H1 (cell line): ENCODE measurements around the gene TEAD1. TPM values are rescaled to one million over a fixed set of nuclear protein-coding genes. Genes with fewer than 3 reads are reported as not detected.

ENCODE experiments used
- CTCF ChIA-PET: fragments of 300-600 bp; sonication (Branson Sonifier 250); formaldehyde crosslinking; loops from one replicate; lab custom pipeline; 2021; ENCODE audit not compliant: partially characterized antibody; lab: Charles Lee
- POLR2A ChIA-PET: fragments of 300-600 bp; sonication (Branson Sonifier 250); formaldehyde crosslinking; loops from one replicate; lab custom pipeline; 2021; ENCODE audit warnings: inconsistent platforms; ENCODE audit not compliant: partially characterized antibody; lab: Charles Lee
- DNase-seq, 2 experiments: peaks; one replicate each; pipeline versions ENCODE4 v3.0.0 to v3.0.0-alpha.2; 2010 to 2022; ENCODE audit warnings: low spot score in 2 of 2, low read depth in 1 of 2, mixed read lengths in 1 of 2
- FAIRE-seq: peaks from 2 replicates; lab custom pipeline; 2011; peaks lifted over from hg19 to GRCh38; lab: Jason Lieb, UNC
- H2AFZ ChIP-seq: 2 replicates; pipeline ENCODE4 v1.8.1; 2012; ENCODE audit warnings: low read length, inconsistent platforms
- H2AK5ac ChIP-seq: 2 replicates; pipeline ENCODE4 v1.6.1; 2013; ENCODE audit warnings: low read depth, low read length
- H2BK120ac ChIP-seq: replicated peaks from 2 replicates; pipeline ENCODE3; 2013; ENCODE audit warnings: low read depth, low read length, inconsistent platforms
- H2BK12ac ChIP-seq: 2 replicates; pipeline ENCODE4 v1.6.1; 2013; ENCODE audit warnings: low read depth, low read length
- H2BK15ac ChIP-seq: 2 replicates; pipeline ENCODE4 v1.6.1; 2013; ENCODE audit warnings: low read length
- H2BK20ac ChIP-seq: 2 replicates; pipeline ENCODE4 v1.6.1; 2013; ENCODE audit warnings: low read length
- H2BK5ac ChIP-seq: 2 replicates; pipeline ENCODE4 v1.6.1; 2013; ENCODE audit warnings: low read depth, low read length
- H3K14ac ChIP-seq: 2 replicates; pipeline ENCODE4 v1.6.1; 2013; ENCODE audit warnings: inconsistent platforms; ENCODE audit not compliant: insufficient read length
- H3K18ac ChIP-seq: 2 replicates; pipeline ENCODE4 v1.6.1; 2013; ENCODE audit warnings: low read length; ENCODE audit errors: extremely low read depth
- H3K23ac ChIP-seq: 2 replicates; pipeline ENCODE4 v1.6.1; 2013; ENCODE audit warnings: inconsistent platforms; ENCODE audit not compliant: insufficient read length
- H3K23me2 ChIP-seq: 2 replicates; pipeline ENCODE4 v1.6.1; 2013; ENCODE audit warnings: low read depth, low read length
- H3K27ac ChIP-seq: 2 replicates; pipeline ENCODE4 v1.6.1; 2011; ENCODE audit warnings: low read depth, low read length, inconsistent platforms
- H3K27me3 ChIP-seq, 4 experiments: replicated peaks in 1 of 4; 1 replicate in 1 of 4; 2 replicates in 3 of 4; pipeline versions ENCODE4 v1.6.1 to v1.8.1; 2011 to 2013; ENCODE audit warnings: low read length in 3 of 4, mild to moderate bottlenecking in 3 of 4, inconsistent platforms in 2 of 4, mixed read lengths in 2 of 4, moderate library complexity in 1 of 4; ENCODE audit not compliant: control insufficient read depth in 3 of 4, insufficient read depth in 3 of 4; ENCODE audit errors: extremely low read depth in 1 of 4
- H3K36me3 ChIP-seq, 4 experiments: 2 replicates each; pipeline versions ENCODE4 v1.6.1 to v1.8.1; 2011 to 2013; ENCODE audit warnings: mild to moderate bottlenecking in 4 of 4, low read length in 3 of 4, moderate library complexity in 2 of 4, control low read depth in 1 of 4, inconsistent platforms in 1 of 4; ENCODE audit not compliant: insufficient read depth in 4 of 4, control insufficient read depth in 2 of 4
- H3K4ac ChIP-seq: replicated peaks from 2 replicates; pipeline ENCODE3; 2013; ENCODE audit warnings: low read length, low read depth, mixed read lengths, inconsistent platforms; ENCODE audit not compliant: insufficient read length
- H3K4me1 ChIP-seq, 4 experiments: replicated peaks in 1 of 4; 1 replicate in 1 of 4; 2 replicates in 3 of 4; pipeline versions ENCODE4 v1.6.1 to v1.8.1; 2011 to 2013; ENCODE audit warnings: low read length in 3 of 4, inconsistent platforms in 2 of 4, mixed read lengths in 1 of 4; ENCODE audit not compliant: insufficient read depth in 4 of 4, control insufficient read depth in 3 of 4
- H3K4me2 ChIP-seq, 2 experiments: 2 replicates each; pipeline versions ENCODE4 v1.6.1 to v1.8.1; 2011 to 2013; ENCODE audit warnings: low read depth in 2 of 2, low read length in 2 of 2, control low read depth in 1 of 2, inconsistent platforms in 1 of 2, mild to moderate bottlenecking in 1 of 2; ENCODE audit not compliant: insufficient read depth in 1 of 2
- H3K4me3 ChIP-seq, 4 experiments: fragments of 200-600, 300-600 bp in 1 of 4; sonication (generic), shearing (Covaris generic), sonication (Bioruptor Twin) in 1 of 4; 2 replicates each; pipeline versions ENCODE4 v1.5.1 to v1.8.1; 2011 to 2016; ENCODE audit warnings: low read length in 4 of 4, low read depth in 3 of 4, control low read depth in 2 of 4, inconsistent platforms in 2 of 4, mild to moderate bottlenecking in 2 of 4, mixed read lengths in 1 of 4, moderate library complexity in 1 of 4; ENCODE audit not compliant: insufficient read depth in 2 of 4; ENCODE audit errors: extremely low read depth in 1 of 4
- H3K56ac ChIP-seq: replicated peaks from 2 replicates; pipeline ENCODE3; 2013; ENCODE audit warnings: low read depth, mild to moderate bottlenecking, mixed read lengths, low read length, inconsistent platforms; ENCODE audit not compliant: insufficient read length
- H3K79me1 ChIP-seq: 2 replicates; pipeline ENCODE4 v1.6.1; 2013; ENCODE audit warnings: low read depth, low read length, control low read depth
- H3K79me2 ChIP-seq, 2 experiments: 2 replicates each; pipeline versions ENCODE4 v1.6.1 to v1.8.1; 2012 to 2013; ENCODE audit warnings: low read length in 2 of 2, mild to moderate bottlenecking in 2 of 2, inconsistent platforms in 1 of 2; ENCODE audit not compliant: insufficient read depth in 2 of 2, control insufficient read depth in 1 of 2
- H3K9ac ChIP-seq, 4 experiments: replicated peaks in 1 of 4; 1 replicate in 1 of 4; 2 replicates in 3 of 4; pipeline versions ENCODE4 v1.6.1 to v1.8.1; 2011 to 2013; ENCODE audit warnings: low read depth in 3 of 4, low read length in 3 of 4, control low read depth in 2 of 4, mild to moderate bottlenecking in 2 of 4, moderate library complexity in 2 of 4, inconsistent platforms in 1 of 4; ENCODE audit errors: extremely low read depth in 1 of 4
- H3K9me3 ChIP-seq, 2 experiments: 2 replicates each; pipeline versions ENCODE4 v1.6.1 to v1.8.1; 2012 to 2013; ENCODE audit warnings: mild to moderate bottlenecking in 2 of 2, moderate library complexity in 2 of 2, control low read depth in 1 of 2, inconsistent platforms in 1 of 2, low read depth in 1 of 2, low read length in 1 of 2, mixed read lengths in 1 of 2; ENCODE audit not compliant: insufficient read depth in 2 of 2
- H4K20me1 ChIP-seq, 2 experiments: replicated peaks in 1 of 2; 2 replicates each; pipeline versions ENCODE3 to v1.8.1; 2011 to 2013; ENCODE audit warnings: inconsistent platforms in 2 of 2, low read length in 2 of 2, mild to moderate bottlenecking in 1 of 2; ENCODE audit not compliant: insufficient read depth in 2 of 2, control insufficient read depth in 1 of 2
- H4K5ac ChIP-seq: 2 replicates; pipeline ENCODE4 v1.6.1; 2013; ENCODE audit warnings: low read length, low read depth, mixed read lengths, inconsistent platforms; ENCODE audit not compliant: insufficient read length
- H4K8ac ChIP-seq: 2 replicates; pipeline ENCODE4 v1.8.0; 2013; ENCODE audit warnings: mild to moderate bottlenecking, moderate library complexity, low read length, inconsistent platforms; ENCODE audit not compliant: insufficient read depth; ENCODE audit errors: extremely low read depth
- H4K91ac ChIP-seq: replicated peaks from 2 replicates; pipeline ENCODE3; 2013; ENCODE audit warnings: low read length, mixed read lengths, inconsistent platforms; ENCODE audit not compliant: insufficient read length
- BCL11A ChIP-seq, 2 experiments: IDR thresholded peaks; one replicate each; pipeline ENCODE4 v1.6.1; 2011; ENCODE audit warnings: low read depth in 2 of 2, low read length in 2 of 2, mild to moderate bottlenecking in 2 of 2
- CBX5 ChIP-seq: fragments of 300-800, 300-1000 bp; sonication (generic); IDR thresholded peaks from 2 replicates; pipeline ENCODE4 v1.7.1; 2016; ENCODE audit warnings: antibody characterized with exemption, low read length, low read depth
- CREB1 ChIP-seq: IDR thresholded peaks from 2 replicates; pipeline ENCODE4 v1.6.1; 2012; ENCODE audit warnings: inconsistent platforms
- CTBP2 ChIP-seq: IDR thresholded peaks from 2 replicates; pipeline ENCODE4 v1.7.0; 2011; ENCODE audit warnings: borderline replicate concordance, mild to moderate bottlenecking, moderate library complexity, mixed read lengths, low read length; ENCODE audit not compliant: insufficient read depth, insufficient read length
- FOSL1 ChIP-seq: IDR thresholded peaks from 2 replicates; pipeline ENCODE4 v1.6.1; 2011; ENCODE audit warnings: mild to moderate bottlenecking, low read depth, low read length, moderate library complexity; ENCODE audit not compliant: insufficient read depth
- GTF2F1 ChIP-seq: IDR thresholded peaks from 2 replicates; pipeline ENCODE4 v1.6.1; 2012; ENCODE audit warnings: low read depth, low read length, improper control_type of control experiment, borderline replicate concordance
- HDAC6 ChIP-seq: IDR thresholded peaks from one replicate; pipeline ENCODE4 v1.7.1; 2012; ENCODE audit warnings: low read depth, mild to moderate bottlenecking, inconsistent platforms, low read length, moderate library complexity
- KDM5A ChIP-seq: fragments of 200-600 bp; IDR thresholded peaks from 2 replicates; pipeline ENCODE4 v1.7.1; 2012; ENCODE audit warnings: mild to moderate bottlenecking, low read length, inconsistent platforms, mixed read lengths
- POLR2AphosphoS5 ChIP-seq: IDR thresholded peaks from 2 replicates; pipeline ENCODE4 v1.6.1; 2011; ENCODE audit warnings: low read depth, low read length
- SIRT6 ChIP-seq: IDR thresholded peaks from one replicate; pipeline ENCODE4 v1.7.1; 2012; ENCODE audit warnings: low read length, inconsistent platforms
- TCF12 ChIP-seq: IDR thresholded peaks from 2 replicates; pipeline ENCODE4 v1.6.1; 2011; ENCODE audit warnings: low read depth, mild to moderate bottlenecking, low read length
- WGBS, 2 experiments: shearing (Covaris generic) in 1 of 2; methylation state at CpG; one replicate each; pipeline versions ENCODE4 v1.1.6 to v1.1.7; 2013 to 2015; ENCODE audit warnings: low lambda C conversion rate in 2 of 2, mixed read lengths in 2 of 2, inconsistent platforms in 1 of 2, low coverage in 1 of 2, missing lambda C conversion rate in 1 of 2; ENCODE audit not compliant: insufficient replicate concordance in 2 of 2, insufficient coverage in 1 of 2, insufficient read length in 1 of 2; ENCODE audit errors: extremely low coverage in 1 of 2, missing lambda C conversion rate in 1 of 2; 5-methylcytosine and 5-hydroxymethylcytosine counted together
- polyA plus RNA-seq, 7 experiments: library from polyadenylated mRNA; depleted of rRNA in 3 of 7; stranded (reverse) in 5 of 7; unstranded in 2 of 7; fragments of >200 nt in 5 of 7; fragments of 200-250 nt in 2 of 7; gene quantifications; 1 replicate in 5 of 7; 2 replicates in 1 of 7; 4 replicates in 1 of 7; pipeline versions ENCODE4 v1.2.1 to v1.2.3, GENCODE V29; 2011 to 2013; ENCODE audit warnings: missing spikeins in 2 of 7, mixed read lengths in 2 of 7
- total RNA-seq: library from RNA; stranded (reverse); fragmentation: NEBNext Ultra II Directional; extraction: Animal tissue kit (Norgen Biotek cat#: 25700); gene quantifications from 2 replicates; pipeline ENCODE4 v1.2.1, GENCODE V29; 2021
- TF ChIP-seq, protein P1 (sequence below): IDR thresholded peaks from 2 replicates; pipeline ENCODE4 v1.6.1; 2012; ENCODE audit warnings: inconsistent platforms

Gene TEAD1
- total and polyA plus RNA-seq, 2 of the 8 experiments (the other 6 are each of a cell fraction or from before 2014, with no cell fraction given) = 15.6 to 67.4 TPM

DNA sequence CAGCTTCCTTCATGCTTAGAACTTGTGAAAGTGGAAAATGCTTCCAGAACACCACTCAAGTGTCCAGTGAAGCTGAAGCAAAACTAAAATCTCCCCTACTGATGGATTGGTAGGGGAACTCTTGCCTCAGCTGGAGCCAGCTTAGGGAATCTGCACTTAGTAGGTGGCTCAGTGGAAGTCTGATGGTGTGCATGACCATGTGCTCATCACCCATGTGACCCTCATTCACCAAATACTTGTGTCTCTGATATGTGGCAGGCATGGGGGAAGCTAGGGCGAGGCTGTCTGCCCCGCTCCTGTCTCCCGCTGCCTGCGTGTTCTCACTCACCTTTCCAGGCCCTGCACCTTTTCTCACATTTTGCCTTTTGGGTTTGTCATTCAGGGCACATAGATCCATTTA lies 7.2 kb downstream of the TEAD1 start:
- peak overlapping the region; percentile 46 for H4K91ac ChIP-seq
- no peaks in the 10 kb centered on the region; a peak in 1 of 8 replicates for H3K36me3 ChIP-seq
- H2BK120ac ChIP-seq = no peak overlapping the region
- H3K14ac ChIP-seq = no peak overlapping the region
- CTCF ChIA-PET = interaction anchor here (0.6 to 3.7 kb wide), 5 partner anchors 10 to 233 kb away, joined by 3 to 15 read pairs (median 3); no protein-coding TSS in a partner anchor
- peaks cover 13 to 87% of the 10 kb centered on the region in 2 experiments; a peak in 3 of 4 replicates for H3K79me2 ChIP-seq
- peak overlapping the region; percentile 24 for H3K4ac ChIP-seq
- H3K4me3 ChIP-seq = peak overlapping the region in 1 of 4 experiments; percentile 52; a peak in 1 of 8 replicates
- H2BK20ac ChIP-seq = peak overlapping the region; percentile 81; the same call in 1 of the 2 replicates
- WGBS, 2 experiments = 83% methylated on average over 4 of the region's 4 CpGs; no CpG with 5 or more reads in 1 of the 2 experiments
- H2BK12ac ChIP-seq = peak overlapping the region; percentile 81
- no peak overlapping the region; the same call in 1 of the 2 replicates for H4K8ac ChIP-seq
- H3K79me1 ChIP-seq = peaks cover 11% of the 10 kb centered on the region
- POLR2A ChIA-PET = interaction anchor here (0.5 to 3.2 kb wide), 6 partner anchors 10 to 1017 kb away, joined by 3 to 12 read pairs (median 4); no protein-coding TSS in a partner anchor
- no peak overlapping the region for H3K9ac ChIP-seq
- FAIRE-seq (no peak), DNase-seq (no peak)
- H3K18ac ChIP-seq = peak overlapping the region; percentile 74
- H4K20me1 ChIP-seq = peaks cover 39 to 45% of the 10 kb centered on the region in 2 experiments
- H3K4me2 ChIP-seq = peak overlapping the region; percentile 56 to 77; a peak in 3 of 4 replicates
- peak overlapping the region; percentile 45; the same call in 1 of the 2 replicates for H2BK5ac ChIP-seq
- H3K23me2 ChIP-seq = peaks cover 2% of the 10 kb centered on the region
- H3K9me3 ChIP-seq = no peaks in the 10 kb centered on the region
- H3K27me3 ChIP-seq = peaks cover 0 to 14% (median 6%) of the 10 kb centered on the region in 4 experiments; a peak in 5 of 7 replicates
- H3K4me1 ChIP-seq = peaks cover 13 to 56% (median 41%) of the 10 kb centered on the region in 4 experiments
- H4K5ac ChIP-seq = no peak overlapping the region
- TF ChIP-seq CBX5 = no peak
- TF ChIP-seq KDM5A = no peak
- TF ChIP-seq FOSL1 = no peak
- TF ChIP-seq TCF12 = no peak
- TF ChIP-seq CTBP2 = no peak
- no peak for TF ChIP-seq SIRT6
- TF ChIP-seq, protein P1, sequence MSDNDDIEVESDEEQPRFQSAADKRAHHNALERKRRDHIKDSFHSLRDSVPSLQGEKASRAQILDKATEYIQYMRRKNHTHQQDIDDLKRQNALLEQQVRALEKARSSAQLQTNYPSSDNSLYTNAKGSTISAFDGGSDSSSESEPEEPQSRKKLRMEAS = peak; percentile 33; the same call in 1 of the 2 replicates
- TF ChIP-seq GTF2F1 = no peak
- TF ChIP-seq BCL11A (IDR thresholded peaks at IDR 0.05; ENCODE audit: low read depth in 2 of 2, low read length in 2 of 2) = no peak
- no peak for TF ChIP-seq CREB1
- 0 out of 2 replicates have a peak, but pooled peaks have one; percentile 34 for TF ChIP-seq POLR2AphosphoS5
- no peak for TF ChIP-seq HDAC6
- H2AK5ac ChIP-seq = peak overlapping the region; percentile 99
- H2AFZ ChIP-seq = no peak overlapping the region
- peak overlapping the region; percentile 76; the same call in 1 of the 2 replicates for H2BK15ac ChIP-seq
- H3K23ac ChIP-seq = no peak overlapping the region
- no peak overlapping the region for H3K56ac ChIP-seq
- no peak overlapping the region for H3K27ac ChIP-seq
